Body of pancreas (tissue), 4 donors: ENCODE results near the gene RPL32. TPM values are rescaled to one million over a fixed set of nuclear protein-coding genes. Genes with fewer than 3 reads are reported as not detected.

ENCODE experiments used
- ATAC-seq: fragments of 150-250 bp; one replicate; pipeline ENCODE4 v1.9.1; 2016
- DNase-seq, 4 donors: peaks; one replicate each; pipeline ENCODE4 v3.0.0-alpha.2; 2019
- H3K27ac ChIP-seq, 4 donors: fragments of 200-600 bp; sonication (generic); 1 replicate in 3 of 4; 2 replicates in 1 of 4; pipeline versions ENCODE4 v1.5.1 to v1.6.1; 2016 to 2019; ENCODE audit warnings: mild to moderate bottlenecking in 1 of 4, mixed read lengths in 1 of 4, moderate library complexity in 1 of 4
- H3K27me3 ChIP-seq, 2 donors: fragments of 200-600 bp; sonication (generic); one replicate each; pipeline ENCODE4 v1.6.0; 2016; ENCODE audit warnings: mild to moderate bottlenecking in 1 of 2
- H3K36me3 ChIP-seq, 2 donors: fragments of 200-600 bp; sonication (generic); replicated peaks in 1 of 2; 2 replicates each; pipeline ENCODE4 v1.5.1; 2016; ENCODE audit warnings: low read depth in 2 of 2; ENCODE audit not compliant: insufficient read depth in 1 of 2
- H3K4me1 ChIP-seq: fragments of 200-600 bp; sonication (generic); one replicate; pipeline ENCODE4 v1.6.0; 2016
- H3K4me3 ChIP-seq, 2 donors: fragments of 200-600 bp; sonication (generic); 1 replicate in 1 of 2; 2 replicates in 1 of 2; pipeline ENCODE4 v1.5.1; 2016 to 2019
- H3K9me3 ChIP-seq, 3 donors: fragments of 200-600 bp; sonication (generic); 1 replicate in 2 of 3; 2 replicates in 1 of 3; pipeline ENCODE4 v1.5.1; 2016
- POLR2A ChIP-seq, 3 donors: fragments of 450-650 bp; IDR thresholded peaks; one replicate each; pipeline ENCODE4 v1.6.1; 2016; ENCODE audit warnings: antibody characterized with exemption in 3 of 3, mild to moderate bottlenecking in 2 of 3
- WGBS, 2 donors: methylation state at CpG; one replicate each; pipeline ENCODE4 v1.1.5; 2017; 5-methylcytosine and 5-hydroxymethylcytosine counted together
- intact Hi-C: fragments of 100-400 bp; cut with DNase I; formaldehyde crosslinking; loops from one replicate; pipeline ENCODE4 v1.15.1; 2023
- total RNA-seq, 2 donors: library from RNA; depleted of rRNA; stranded (reverse); fragments of >200 nt; gene quantifications; one replicate each; pipeline ENCODE4 v1.1.0, GENCODE V29; 2016
- TF ChIP-seq, protein P1 (sequence below), 7 experiments: fragments of 450-650 bp in 4 of 7; fragments of 200-600 bp in 3 of 7; sonication (generic) in 3 of 7; IDR thresholded peaks; one replicate each; pipeline ENCODE4 v1.5.1; 2016 to 2019; ENCODE audit warnings: antibody characterized with exemption in 7 of 7

Gene RPL32
- total RNA-seq, 2 donors from 2014 or later: 396 to 1,369 TPM

DNA sequence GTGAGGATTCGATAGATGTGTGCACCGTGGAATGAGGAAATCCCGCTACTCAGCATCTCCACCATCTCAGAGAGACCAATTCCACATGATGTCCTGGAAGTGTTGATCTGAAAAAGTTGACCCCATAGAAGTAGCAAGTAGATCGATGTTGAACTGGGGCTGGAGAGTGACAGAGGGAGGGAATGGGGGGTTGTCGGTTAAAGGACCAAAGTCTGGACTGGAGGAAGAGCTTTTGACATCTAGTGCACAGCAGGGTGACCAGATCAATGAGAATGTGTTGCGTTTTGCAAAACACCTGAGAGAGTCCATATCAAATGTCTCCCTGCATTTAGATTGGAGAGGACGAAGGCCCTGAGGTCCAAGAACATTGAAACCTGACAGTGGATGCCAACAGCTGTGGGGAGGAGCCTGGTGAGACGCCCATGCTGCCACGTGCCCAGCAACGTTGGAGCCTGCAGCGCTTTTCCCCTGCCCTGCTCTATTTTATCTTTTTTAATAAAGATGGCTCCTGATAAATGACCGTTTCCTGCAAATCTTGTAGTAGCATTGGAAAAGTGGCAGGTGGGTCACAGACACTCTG is 30.1 kb upstream of the RPL32 start:
- TF ChIP-seq, protein P1, sequence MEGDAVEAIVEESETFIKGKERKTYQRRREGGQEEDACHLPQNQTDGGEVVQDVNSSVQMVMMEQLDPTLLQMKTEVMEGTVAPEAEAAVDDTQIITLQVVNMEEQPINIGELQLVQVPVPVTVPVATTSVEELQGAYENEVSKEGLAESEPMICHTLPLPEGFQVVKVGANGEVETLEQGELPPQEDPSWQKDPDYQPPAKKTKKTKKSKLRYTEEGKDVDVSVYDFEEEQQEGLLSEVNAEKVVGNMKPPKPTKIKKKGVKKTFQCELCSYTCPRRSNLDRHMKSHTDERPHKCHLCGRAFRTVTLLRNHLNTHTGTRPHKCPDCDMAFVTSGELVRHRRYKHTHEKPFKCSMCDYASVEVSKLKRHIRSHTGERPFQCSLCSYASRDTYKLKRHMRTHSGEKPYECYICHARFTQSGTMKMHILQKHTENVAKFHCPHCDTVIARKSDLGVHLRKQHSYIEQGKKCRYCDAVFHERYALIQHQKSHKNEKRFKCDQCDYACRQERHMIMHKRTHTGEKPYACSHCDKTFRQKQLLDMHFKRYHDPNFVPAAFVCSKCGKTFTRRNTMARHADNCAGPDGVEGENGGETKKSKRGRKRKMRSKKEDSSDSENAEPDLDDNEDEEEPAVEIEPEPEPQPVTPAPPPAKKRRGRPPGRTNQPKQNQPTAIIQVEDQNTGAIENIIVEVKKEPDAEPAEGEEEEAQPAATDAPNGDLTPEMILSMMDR (IDR thresholded peaks at IDR 0.05): no peak
- H3K36me3 ChIP-seq: no peaks in the 10 kb centered on the region
- DNase-seq (no peak), ATAC-seq (no peak)
- WGBS, 2 donors: 64 to 65% methylated on average over 12 of the region's 12 CpGs
- intact Hi-C loops: no loop called here
- no peak overlapping the region for H3K27ac ChIP-seq
- H3K4me3 ChIP-seq: no peak overlapping the region
- no peaks in the 10 kb centered on the region for H3K27me3 ChIP-seq
- peaks cover 21% of the 10 kb centered on the region for H3K4me1 ChIP-seq
- H3K9me3 ChIP-seq: no peaks in the 10 kb centered on the region

DNA sequence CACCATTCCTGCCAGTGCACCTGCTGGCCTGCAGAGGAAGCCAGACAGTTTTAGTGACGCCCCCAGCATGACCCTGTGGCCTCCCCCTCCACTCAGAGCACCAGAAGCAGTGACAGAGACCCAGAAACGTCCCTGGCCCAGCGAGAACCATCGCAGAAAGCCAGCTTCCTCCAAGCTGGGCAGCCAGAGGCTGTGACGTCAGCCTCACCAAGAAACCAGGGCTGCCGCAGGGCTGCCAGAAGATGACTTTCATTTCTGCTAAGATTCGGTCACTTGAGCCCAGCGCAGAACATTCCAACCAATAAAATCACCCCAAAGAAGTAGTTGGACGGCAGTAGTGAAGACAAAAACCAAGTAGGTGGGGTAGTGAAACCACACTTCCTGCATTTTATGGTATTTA is 29.6 kb upstream of the RPL32 start:
- Histone ChIP-seq H3K4me3 (no peak overlapping the region), H3K9me3 (no peaks in the 10 kb centered on the region), H3K36me3 (no peaks in the 10 kb centered on the region), H3K4me1 (peaks cover 16% of the 10 kb centered on the region), H3K27me3 (no peaks in the 10 kb centered on the region), H3K27ac (no peak overlapping the region)
- TF ChIP-seq, protein P1 (IDR thresholded peaks at IDR 0.05): no peak
- intact Hi-C loops: no loop called here
- DNase-seq: peak in 2 of 4 donors; percentile 26 to 37
- 61 to 64% methylated on average over 9 of the region's 9 CpGs for WGBS, 2 donors
- ATAC-seq: no peak

DNA sequence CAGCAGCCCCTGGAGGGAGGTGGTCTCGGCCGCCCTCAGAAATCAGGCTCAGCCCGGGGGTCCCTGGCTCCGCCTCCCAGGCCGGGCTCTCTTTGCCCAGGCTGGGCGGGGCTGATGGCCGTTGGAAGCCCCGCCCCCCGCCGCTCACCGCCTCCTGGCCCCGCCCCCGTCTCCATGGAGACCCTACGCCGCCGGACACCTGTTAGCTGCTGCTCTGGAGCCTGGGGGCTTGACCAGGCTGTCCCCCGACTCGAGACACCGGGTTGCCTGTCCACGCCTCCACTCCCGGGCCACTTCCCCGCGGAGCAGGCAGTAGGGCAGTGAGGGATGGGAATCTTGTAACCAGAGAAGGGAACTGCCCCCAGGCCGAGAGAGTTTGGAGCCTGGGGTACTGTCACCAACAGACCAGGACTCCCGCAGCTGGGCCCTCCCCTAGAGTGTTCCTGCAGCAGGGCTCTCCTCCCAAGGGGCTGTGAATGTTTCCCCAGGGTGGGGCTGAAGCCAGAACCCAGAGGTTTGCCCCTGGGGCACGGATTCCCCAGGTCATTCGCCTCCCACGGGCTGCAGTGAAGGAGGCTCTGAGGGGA is 27.8 kb upstream of the RPL32 start:
- intact Hi-C loops: no loop called here
- H3K9me3 ChIP-seq: no peaks in the 10 kb centered on the region
- H3K27ac ChIP-seq: no peak overlapping the region
- H3K27me3 ChIP-seq: no peaks in the 10 kb centered on the region
- ATAC-seq (peak; percentile 47), DNase-seq (peak; percentile 54 to 77 (median 64))
- H3K36me3 ChIP-seq: no peaks in the 10 kb centered on the region
- 13 to 85% methylated on average over 3 to 27 of the region's 28 CpGs for WGBS, 2 donors
- no peak overlapping the region for H3K4me3 ChIP-seq
- no peak for TF ChIP-seq POLR2A (IDR thresholded peaks at IDR 0.05)
- TF ChIP-seq, protein P1 (IDR thresholded peaks at IDR 0.05): no peak
- H3K4me1 ChIP-seq: peaks cover 13% of the 10 kb centered on the region

DNA sequence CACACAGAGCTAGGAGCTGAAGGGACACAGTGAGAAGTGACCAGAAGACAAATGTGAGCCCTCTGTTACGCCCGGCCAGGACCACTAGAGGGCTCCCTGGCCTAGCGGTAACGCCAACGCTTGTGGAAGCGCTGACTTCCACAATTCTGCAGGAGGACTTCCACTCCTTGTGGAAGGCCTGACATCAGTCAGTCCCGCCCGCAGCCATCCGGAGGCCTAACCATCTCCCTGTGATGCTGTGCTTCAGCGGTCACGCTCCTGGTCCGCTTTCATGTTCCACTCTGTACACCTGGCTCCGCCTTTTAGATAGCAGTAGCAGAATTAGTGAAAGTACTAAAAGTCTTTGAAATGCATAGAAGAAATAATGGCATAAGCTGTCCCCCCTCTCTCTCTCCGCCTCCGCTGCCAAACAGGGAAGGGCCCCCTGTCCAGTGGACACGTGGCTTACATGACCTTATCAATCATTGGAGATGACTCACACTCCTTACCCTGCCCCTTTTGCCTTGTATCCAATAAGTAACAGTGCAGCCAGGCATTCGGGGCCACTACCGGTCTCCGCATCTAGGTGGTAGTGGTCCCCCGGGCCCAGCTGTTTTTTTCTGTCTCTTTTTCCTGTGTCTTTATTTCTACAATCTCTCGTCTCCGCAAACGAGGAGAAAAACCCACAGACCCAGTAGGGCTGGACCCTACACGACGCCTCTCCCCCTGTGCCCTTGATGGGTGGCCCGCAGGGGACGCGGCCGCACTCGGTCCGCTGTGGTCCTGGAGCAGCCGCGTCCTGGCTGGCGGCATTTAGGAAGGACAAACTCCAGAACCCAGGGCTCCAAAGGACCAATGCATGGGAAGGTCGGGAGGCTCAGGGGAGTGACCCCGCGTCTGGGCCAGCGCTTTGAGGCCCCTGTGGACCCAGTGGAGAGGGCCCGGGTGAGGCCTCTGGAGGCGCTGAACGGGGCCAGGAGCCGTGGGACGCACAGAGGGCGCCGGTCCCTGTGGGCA is 27.0 kb upstream of the RPL32 start:
- peaks cover 13% of the 10 kb centered on the region for H3K4me1 ChIP-seq
- whole genome bisulfite sequencing, 2 donors: 26% methylated on average over 23 to 45 of the region's 45 CpGs
- H3K4me3 ChIP-seq: no peak overlapping the region
- H3K27me3 ChIP-seq: no peaks in the 10 kb centered on the region
- intact Hi-C loops: no loop called here
- ATAC-seq: peak; percentile 94
- no peaks in the 10 kb centered on the region for H3K36me3 ChIP-seq
- TF ChIP-seq POLR2A (IDR thresholded peaks at IDR 0.05): no peak
- TF ChIP-seq, protein P1 (IDR thresholded peaks at IDR 0.05): peak; percentile 79 to 94 (median 91)
- H3K27ac ChIP-seq: no peak overlapping the region
- H3K9me3 ChIP-seq: no peaks in the 10 kb centered on the region
- peak; percentile 83 to 88 (median 88) for DNase-seq
